ENCODE results near the gene DCST2.

Gene DCST2

GRCh38 chr1:155073377-155074242 is 40.0 kb upstream of the DCST2 start:
- DNase-seq (ENCODE audit: low read depth), result no peak
- H3K4me3 ChIP-seq (ENCODE audit: low read length), result no peak overlapping the region

GRCh38 chr1:155072531-155073289 is 39.1 kb upstream of the DCST2 start:
- no peak overlapping the region for H3K4me3 ChIP-seq (ENCODE audit: low read length)
- no peak for TF ChIP-seq CTCF (conservative IDR thresholded peaks at IDR 0.05; ENCODE audit: low read depth, low read length)
- no peak for DNase-seq (ENCODE audit: low read depth)

More at GRCh38 chr1:155073377-155074242, 40.0 kb upstream of the DCST2 start:
- TF ChIP-seq CTCF (conservative IDR thresholded peaks at IDR 0.05; ENCODE audit: low read depth, low read length), result no peak

- TF ChIP-seq CTCF (conservative IDR thresholded peaks at IDR 0.05; ENCODE audit: low read depth, low read length), result no peak
- H3K4me3 ChIP-seq (ENCODE audit: low read length), result no peak overlapping the region
- no peak for DNase-seq (ENCODE audit: low read depth)
These were observed 38.1 kb upstream of the DCST2 start for GRCh38 chr1:155071701-155072100.

GRCh38 chr1:155070721-155071569 is 37.4 kb upstream of the DCST2 start:
- no peak for DNase-seq (ENCODE audit: low read depth)
- TF ChIP-seq CTCF (conservative IDR thresholded peaks at IDR 0.05; ENCODE audit: low read depth, low read length), result peak; percentile 48
- H3K4me3 ChIP-seq (ENCODE audit: low read length), result peak overlapping the region; percentile 56

GRCh38 chr1:155070158-155070621 is 36.6 kb upstream of the DCST2 start:
- no peak for TF ChIP-seq CTCF (conservative IDR thresholded peaks at IDR 0.05; ENCODE audit: low read depth, low read length)
- no peak for DNase-seq (ENCODE audit: low read depth)
- peak overlapping the region; percentile 56 for H3K4me3 ChIP-seq (ENCODE audit: low read length)

GRCh38 chr1:155069551-155070157 is 36.1 kb upstream of the DCST2 start:
- DNase-seq (ENCODE audit: low read depth), result no peak
- no peak for TF ChIP-seq CTCF (conservative IDR thresholded peaks at IDR 0.05; ENCODE audit: low read depth, low read length)
- no peak overlapping the region for H3K4me3 ChIP-seq (ENCODE audit: low read length)

All from retinal pigment epithelial cell (primary cell).